Activated CD8-positive, alpha-beta memory T cell treated with anti-CD3 and anti-CD28 coated beads, Interleukin-2, amount 50 U/mL, for 24 hours (primary cell): ENCODE measurements around the gene FAM20C.
"Not testable (repeated sequence)": the region's sequence is repeated elsewhere in the genome, so short reads cannot be mapped to it uniquely, and the experiment has no call there.

Source experiments
- DNase-seq: peaks from one replicate; pipeline ENCODE4 v3.0.0-alpha.2; 2020; ENCODE audit errors: extremely low read depth

The FAM20C gene

DNA sequence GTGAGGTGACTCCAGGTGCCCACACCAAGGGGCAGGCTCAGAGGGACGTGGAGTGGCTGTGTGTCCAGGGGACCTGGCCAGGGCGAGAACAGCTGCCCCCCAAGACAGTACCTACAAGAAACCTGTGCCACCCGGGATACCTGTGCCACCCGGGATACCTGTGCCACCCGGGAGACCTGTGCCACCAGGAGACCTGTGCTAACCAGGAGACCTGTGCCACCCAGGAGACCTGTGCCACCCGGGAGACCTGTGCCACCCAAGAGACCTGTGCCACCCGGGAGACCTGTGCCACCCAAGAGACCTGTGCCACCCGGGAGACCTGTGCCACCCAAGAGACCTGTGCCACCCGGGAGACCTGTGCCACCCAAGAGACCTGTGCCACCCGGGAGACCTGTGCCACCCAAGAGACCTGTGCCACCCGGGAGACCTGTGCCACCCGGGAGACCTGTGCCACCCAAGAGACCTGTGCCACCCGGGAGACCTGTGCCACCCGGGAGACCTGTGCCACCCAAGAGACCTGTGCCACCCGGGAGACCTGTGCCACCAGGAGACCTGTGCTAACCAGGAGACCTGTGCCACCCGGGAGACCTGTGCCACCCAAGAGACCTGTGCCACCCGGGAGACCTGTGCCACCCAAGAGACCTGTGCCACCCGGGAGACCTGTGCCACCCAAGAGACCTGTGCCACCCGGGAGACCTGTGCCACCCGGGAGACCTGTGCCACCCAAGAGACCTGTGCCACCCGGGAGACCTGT, 50.6 kb downstream of the FAM20C start:
- DNase-seq: not testable (repeated sequence)

DNA sequence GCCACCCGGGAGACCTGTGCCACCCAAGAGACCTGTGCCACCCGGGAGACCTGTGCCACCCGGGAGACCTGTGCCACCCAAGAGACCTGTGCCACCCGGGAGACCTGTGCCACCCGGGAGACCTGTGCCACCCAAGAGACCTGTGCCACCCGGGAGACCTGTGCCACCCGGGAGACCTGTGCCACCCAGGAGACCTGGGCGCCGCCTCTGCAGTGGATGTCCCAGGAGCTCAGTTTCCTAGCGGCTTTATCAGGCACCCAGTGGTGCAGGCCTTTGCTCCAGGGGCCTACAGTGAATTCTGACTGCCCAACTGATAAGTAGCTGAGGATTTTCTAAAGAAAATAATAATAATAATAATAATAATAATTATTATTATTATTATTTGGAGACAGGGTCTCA, 51.2 kb downstream of the FAM20C start:
- not testable (repeated sequence) for DNase-seq

DNA sequence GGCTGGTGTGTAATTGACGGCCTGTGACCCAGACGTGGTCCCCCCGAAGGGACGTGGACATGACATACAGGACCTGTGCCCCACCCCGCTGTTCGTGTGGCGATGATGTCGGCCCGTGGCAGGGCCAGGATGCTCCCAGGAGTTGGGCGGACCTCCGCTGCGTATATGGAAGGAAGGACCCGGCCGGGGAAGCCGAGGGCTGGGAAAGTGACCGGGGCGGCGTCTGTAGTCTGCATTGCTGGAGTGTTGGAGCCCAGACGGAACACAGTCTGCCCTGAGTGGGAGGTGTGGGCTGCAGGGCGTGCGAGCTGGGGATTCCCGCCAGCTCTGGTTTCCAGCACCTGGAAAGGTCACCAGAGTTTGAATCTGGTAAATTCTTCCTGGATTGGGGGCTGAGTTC, 52.6 kb downstream of the FAM20C start:
- no peak for DNase-seq

DNA sequence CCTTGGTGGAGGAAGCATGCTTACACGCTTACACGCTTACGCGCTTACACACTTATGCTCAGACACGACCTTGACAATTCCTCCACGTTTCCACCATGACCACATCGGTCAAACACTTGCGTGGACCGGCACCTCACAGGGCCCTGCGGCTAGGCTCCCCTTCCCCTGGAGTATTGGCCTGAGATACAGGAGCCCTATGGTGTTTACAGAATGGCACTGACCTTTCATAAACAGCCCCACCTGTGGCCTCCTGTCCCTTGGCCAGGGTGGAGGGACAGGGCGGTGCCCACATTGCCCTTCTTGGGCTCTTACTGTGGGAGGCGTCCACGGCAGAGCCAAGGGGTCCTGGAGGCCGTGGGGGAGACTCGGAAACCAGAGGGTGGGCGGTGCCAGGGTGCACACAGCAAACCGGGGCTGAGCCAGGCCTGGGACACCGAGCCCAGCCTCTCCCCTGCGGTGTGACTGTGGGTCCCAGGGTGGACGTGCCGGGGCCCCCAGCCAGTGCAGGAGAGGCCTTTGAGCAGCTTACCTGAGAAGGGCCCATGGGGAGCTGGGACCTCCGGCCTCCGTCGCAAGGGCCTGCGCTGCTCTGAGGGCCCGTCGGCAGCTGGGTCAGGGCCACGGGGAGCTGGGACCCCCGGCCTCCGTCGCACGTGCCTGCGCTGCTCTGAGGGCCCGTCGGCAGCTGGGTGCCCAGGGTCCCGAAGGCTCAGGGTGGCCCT, 53.4 kb downstream of the FAM20C start:
- no peak for DNase-seq

DNA sequence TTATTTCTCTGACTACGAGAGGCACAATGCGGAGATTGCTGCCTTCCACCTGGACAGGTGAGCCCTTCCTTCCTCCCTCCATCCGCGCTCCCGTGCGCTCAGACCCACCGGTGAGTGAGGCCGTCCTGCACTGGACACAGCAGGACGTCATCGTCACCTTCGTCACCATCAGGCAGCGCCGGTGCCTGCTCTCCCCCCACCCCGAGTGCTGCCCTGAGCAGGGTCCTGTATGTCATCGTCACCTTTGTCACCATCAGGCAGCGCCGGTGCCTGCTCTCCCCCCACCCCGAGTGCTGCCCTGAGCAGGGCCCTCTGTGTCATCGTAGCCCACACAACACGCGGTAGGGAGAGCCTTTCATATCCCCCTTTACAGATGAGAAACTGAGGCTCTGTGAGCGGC, 54.1 kb downstream of the FAM20C start:
- DNase-seq: no peak

DNA sequence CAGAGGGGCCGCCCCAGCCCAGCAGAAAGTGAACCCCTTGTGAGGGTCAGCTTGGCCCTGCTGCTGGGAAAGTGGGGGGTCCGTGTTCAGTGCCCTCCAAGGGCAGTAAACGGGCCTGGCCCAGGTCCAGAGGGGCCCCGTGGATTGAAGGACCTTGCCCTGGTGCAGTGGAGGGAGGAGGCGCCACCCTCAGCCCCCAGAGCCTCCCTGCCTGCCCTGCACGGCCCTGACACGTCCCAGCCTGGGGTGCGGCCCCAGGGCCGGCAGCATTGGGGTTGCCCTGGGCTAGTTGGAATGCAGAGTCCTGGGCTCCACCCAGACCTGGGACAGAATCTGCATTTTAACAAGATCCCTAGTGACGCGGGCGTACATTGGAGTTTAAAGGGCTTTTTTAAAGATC, 54.8 kb downstream of the FAM20C start:
- DNase-seq: no peak

DNA sequence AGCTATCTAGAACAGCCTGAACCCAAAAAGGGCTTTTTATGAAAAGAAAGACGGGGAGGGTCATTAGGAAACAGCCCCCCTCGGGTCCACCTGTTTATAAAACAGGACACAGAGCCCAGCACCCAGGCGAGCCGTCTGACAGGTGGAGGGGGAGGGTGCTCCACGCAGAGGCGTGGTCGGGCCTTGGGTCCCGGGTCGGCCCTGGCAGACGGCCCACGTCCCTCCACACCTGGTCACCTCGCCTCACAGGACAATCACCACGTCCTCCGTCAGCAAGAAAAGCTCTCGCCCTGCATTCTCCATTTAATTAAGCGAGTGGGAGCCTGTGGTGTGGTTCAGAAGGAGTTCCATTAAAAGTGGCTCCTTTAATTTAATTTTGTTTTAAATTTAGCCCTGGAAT, 55.3 kb downstream of the FAM20C start:
- no peak for DNase-seq

DNA sequence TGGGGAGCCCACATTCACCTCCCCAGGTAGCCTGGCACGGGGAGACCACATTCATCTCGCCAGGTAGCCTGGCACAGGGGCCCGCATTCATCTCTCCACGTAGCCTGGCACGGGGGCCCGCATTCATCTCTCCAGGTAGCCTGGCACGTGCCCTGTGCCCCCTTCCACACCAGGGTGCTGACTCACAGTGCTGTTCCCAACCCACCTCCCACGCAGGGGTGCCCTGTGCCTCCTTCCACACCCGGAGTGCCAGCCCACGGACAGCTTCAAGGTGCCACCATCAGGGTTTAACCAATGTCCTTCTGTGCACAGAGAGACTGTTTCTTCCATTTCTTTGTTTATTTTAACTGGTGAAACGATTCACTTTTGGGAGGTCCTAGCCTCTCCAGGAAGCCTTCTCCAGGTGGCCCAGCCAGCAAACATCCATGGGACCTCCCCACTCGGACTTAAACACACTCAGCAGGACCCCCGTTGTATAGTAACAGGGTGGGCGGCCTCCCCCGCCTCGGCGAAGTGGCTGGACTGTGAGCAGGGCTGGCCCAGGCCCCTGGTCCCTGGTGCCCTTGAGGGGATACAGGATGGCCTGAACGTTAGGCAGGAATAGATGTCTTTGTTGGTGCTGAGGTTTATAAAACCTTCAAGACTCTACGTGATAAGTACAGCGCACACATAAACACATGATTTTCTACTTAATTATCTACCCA, 56.5 kb downstream of the FAM20C start:
- no peak for DNase-seq

DNA sequence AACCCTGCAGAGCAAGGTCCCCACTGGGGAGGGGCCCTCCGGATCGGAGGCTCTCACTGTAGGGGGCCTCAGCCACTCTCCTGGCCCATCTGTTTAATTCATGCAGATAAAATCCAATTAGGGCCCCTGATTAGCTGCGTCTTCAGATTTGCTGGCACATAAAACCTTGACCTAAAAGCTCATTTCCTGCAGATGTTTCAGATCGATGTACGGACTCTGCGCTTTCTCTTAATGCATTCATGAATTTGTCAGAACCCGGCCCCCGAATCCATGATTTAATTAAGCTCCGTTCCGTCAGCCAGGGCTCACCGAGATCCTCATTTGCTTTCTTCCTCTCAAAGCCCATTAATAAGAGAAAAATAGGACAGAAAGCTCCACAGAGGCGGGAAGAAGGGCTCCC, 57.6 kb downstream of the FAM20C start:
- DNase-seq: no peak

DNA sequence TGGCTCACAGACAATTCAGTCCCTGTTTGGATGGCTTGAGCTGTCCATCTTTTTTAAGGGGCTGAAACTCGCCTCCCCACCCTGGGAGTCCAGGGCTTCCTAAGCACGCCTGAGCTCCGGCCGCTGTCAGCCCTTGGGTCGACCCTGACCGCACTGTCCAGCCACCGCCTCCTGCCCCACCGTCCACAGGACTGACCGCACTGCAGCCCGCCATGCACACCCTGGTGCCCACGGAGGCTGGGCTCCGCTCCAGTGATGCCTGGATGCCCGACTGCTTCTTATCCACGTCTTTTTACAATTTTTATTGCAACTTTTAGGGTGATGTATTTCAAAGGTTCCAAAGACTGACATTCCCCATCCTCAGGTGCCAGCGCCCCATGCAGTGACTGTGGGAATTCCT, 58.2 kb downstream of the FAM20C start:
- no peak for DNase-seq

DNA sequence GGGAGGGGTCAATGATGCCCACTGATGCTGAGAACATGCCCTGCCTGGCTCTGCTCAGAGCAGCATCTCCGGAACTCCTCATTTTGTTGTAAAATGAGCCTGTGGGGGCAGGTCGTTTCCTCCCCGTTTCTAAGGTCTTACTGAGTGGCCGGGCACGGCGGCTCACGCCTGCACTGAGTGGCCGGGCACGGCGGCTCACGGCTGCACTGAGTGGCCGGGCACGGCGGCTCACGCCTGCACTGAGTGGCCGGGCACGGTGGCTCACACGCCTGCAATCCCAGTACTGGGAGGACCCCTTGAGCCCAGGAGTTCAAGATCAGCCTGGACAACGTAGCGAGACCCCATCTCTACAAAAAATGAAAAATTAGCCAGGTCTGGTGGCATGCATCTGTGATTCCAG, 58.6 kb downstream of the FAM20C start:
- DNase-seq: no peak

DNA sequence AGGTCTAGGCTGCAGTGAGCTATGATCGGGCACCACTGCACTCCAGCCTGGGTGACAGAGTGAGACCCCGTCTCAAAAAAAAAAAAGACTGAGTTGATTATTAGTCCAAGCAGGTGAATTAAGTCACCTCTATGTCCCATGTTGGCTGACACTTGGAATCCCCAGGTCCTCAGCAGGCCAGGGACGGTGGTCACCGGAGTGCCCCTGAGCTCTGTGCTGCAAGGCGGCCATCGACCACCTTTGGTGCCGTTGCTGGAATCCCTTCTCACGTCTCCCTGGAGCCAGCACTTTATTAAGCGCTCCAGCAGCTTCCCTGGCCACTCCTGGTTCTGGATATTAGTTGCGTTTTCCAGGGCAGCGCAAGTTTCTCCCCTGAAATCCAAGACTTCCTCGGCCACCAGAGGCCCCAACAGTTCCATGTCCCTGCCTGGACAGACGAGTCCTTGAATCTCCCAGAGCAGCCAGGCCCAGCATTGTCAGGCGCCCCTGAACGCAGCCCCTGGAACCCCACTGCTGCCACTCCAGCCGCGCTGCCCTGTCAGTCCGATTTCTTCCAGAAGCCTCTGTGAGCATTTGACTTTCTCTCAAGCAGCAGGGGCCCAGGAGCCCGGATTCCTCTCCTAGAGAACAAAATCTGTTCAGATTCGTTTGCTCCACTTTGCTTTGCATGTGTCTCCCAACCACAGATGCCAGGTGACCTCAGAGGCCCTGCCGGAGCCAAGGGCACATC, 59.2 kb downstream of the FAM20C start:
- DNase-seq: no peak

DNA sequence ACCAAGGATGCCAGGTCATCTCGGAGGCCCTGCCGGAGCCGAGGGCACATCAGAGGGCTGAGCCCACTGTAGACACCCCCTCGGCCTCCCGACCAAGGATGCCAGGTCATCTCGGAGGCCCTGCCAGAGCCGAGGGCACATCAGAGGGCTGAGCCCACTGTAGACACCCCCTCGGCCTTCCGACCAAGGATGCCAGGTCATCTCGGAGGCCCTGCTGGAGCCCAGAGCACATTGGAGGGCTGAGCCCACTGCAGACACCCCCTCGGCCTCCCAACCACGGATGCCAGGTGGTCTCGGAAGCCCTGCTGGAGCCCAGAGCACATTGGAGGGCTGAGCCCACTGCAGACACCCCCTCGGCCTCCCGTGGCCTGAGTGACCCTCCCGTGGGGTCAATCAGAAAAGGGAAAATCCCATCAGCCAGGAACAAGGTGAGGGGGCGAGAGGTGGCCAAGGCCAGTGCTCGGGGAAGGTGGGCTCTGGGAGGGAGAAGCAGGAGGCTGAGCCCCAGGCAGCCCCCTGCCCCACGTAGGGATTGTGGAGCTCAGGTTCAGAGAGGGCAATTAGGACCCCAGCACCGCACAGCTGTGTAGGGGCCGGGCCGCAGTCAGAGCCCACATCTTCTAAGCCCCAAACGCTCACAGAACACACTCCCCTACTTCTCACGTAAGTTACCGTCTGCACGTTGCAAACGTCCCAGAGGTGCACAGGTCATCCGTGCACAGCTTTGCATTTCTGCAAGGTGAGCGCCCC, 60.0 kb downstream of the FAM20C start:
- DNase-seq: no peak

DNA sequence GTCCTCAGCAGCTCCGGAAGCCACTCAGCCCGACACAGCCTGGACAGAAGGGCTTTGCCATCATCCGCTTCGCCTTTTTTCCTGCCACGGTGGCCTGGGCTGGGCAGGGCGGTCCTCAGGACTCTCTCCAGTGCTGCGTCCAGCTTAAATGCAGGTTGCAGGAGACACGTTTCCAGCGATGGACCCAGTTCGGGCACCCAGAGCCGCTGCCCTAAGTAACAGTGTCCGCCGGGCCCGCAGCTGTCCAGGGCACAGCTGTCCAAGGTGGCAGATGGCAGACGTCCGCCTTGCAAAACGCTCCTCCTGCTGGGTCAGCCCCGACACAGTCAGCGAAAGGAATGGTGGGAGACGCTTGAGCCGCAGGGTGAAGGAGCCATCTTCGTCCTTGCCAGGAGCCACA, 60.6 kb downstream of the FAM20C start:
- DNase-seq: no peak

DNA sequence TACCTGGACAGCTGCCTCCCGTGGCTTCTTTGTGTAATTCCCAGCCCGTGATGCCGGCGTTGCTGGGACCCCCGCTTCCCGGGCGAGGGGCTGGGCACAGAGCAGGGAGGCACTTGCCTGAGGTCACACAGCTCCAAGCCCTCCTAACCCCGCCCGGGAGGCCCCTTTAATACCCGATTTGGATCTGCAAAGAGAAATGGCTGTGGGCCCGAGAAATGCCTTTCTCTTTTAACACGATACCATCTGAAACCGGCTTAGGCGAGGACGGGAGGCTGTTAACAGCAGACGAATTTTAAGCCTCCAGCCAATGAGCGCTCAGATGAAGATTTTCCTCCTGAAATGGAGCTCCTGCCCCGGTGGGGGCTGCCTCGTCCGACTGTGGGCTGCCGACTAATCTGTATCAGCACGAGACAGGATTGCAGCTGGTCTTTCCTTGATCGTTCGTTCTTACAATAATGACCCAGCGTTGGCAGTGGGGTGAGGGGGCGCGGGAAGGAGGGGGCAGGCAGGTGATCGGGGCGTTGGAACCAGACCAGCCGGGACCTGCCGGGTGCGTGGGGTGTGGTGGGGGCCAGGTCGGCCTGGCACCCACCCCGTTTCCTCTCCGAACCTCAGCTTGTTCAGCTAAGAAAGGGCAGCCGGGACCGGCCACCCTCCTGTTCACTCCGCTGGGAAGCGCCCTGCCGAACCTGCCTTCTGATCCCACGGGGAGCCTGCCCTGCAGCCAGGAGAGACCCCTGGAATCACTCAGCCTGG, 61.4 kb downstream of the FAM20C start:
- DNase-seq: no peak

DNA sequence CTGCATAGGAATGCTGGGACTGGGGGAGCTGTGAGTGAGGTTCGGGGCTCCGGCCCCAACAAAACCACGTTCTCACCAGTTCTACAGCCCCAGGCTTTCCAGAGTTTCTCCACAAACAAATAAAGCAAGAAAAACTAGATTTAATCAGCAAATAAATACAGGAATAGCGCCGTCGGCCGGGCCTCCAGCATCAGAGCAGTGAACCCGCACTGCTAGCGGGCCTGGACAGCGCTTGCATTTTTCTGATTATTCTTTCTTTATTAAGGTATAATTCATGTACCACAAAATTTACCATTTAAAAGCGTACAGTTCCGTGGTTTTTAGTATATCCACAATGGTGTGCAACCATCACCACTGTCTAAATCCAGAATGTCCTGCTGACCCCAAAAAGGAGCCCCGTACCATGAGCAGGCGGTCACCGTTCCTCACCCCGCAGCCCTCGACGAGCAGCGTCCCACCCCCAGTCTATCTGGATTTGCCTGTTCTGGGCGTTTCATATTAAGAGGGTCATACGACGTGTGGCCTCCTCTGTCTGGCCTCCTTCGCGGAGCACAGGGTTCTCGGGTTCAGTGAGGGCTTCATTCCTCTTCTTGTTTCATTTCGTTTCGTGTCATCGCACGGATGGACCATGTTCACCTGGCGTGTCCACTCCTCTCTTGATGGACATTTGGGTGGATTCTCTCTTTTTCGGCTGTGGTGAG, 62.1 kb downstream of the FAM20C start:
- DNase-seq: no peak

DNA sequence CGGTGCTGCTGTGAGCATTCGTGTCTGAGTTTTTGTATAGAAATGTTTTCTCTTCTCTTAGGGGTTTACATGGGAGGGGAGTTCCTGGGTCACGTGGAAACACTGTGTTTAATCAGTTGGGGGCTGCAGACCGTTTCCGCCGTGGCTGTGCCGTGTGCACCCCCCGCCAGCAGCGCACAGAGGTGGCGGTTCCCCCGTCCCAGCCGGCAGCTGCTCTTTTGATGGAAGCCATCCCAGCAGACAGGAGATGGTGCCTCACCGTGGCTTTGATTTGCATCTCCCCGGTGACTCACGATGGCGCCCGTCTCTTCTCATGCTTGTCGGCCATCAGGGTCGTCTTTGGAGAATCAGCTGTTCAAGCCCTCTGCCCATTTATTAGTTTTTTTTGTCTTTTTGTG, 62.7 kb downstream of the FAM20C start:
- DNase-seq: no peak

DNA sequence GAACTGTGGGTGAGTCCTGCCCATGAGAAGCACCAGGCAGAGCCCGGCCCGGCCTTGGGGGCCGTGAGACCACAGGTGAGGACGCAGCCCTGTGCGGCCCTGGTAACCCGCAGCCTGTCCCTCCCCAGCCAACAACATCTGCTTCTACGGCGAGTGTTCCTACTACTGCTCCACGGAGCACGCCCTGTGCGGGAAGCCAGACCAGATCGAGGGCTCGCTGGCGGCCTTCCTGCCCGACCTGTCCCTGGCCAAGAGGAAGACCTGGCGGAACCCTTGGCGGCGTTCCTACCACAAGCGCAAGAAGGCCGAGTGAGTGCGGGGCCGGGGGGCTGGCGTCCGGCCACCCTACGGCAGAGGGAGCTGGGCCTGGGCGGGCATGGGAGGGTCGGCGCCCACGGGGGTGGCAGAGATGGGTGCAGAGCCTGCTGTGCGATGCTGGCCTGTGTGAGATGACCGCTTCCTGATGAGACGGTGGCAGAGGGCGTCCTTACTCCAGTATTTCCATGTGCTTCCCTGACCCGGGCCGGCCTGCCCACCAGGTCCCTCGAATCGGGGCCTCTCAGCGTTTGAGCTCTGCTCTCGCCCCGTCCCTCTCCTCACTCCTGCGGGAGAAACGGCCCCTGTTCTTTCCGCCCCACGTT, 63.5 kb downstream of the FAM20C start:
- no peak for DNase-seq

DNA sequence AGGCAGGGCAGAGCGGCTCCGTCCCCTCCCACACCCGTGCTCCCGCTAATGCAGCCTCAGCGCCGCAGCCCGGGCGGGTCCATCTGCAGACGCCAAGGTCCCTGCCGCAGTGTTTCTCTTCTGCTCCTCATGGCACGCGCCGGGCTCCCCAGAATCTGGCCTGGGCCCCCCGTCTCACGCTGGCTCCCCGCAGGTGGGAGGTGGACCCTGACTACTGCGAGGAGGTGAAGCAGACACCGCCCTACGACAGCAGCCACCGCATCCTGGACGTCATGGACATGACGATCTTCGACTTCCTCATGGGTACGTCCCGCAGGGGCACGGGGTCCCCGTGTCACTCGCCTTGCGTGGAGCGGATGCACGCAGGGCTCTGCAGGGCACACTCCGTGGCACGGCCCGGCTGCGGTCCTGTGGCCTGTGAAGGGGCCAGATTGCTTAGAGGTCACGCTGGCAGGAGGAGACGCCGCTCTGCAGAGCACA, 64.1 kb downstream of the FAM20C start:
- no peak for DNase-seq
